Upper lobe of right lung (tissue), 1 donor: Measurements from ENCODE around the gene SALL3. TPM values are rescaled to one million over a fixed set of nuclear protein-coding genes. Genes with fewer than 3 reads are reported as not detected.

Source experiments
- ATAC-seq: fragments of 200-7000 bp; cut with Tn5 transposase; one replicate; pipeline ENCODE4 v1.9.1; 2020; ENCODE audit warnings: mild to moderate bottlenecking, moderate library complexity
- DNase-seq: peaks from one replicate; pipeline ENCODE4 v3.0.0-alpha.2; 2020
- H3K27ac ChIP-seq: fragments of 200-600 bp; one replicate; pipeline ENCODE4 v1.8.0; 2022
- H3K27me3 ChIP-seq: fragments of 200-600 bp; one replicate; pipeline ENCODE4 v1.8.0; 2022; ENCODE audit warnings: mild to moderate bottlenecking
- H3K36me3 ChIP-seq: fragments of 200-600 bp; one replicate; pipeline ENCODE4 v1.8.0; 2022
- H3K4me1 ChIP-seq: fragments of 200-600 bp; one replicate; pipeline ENCODE4 v1.8.0; 2022
- H3K4me3 ChIP-seq: fragments of 200-600 bp; one replicate; pipeline ENCODE4 v1.8.0; 2022; ENCODE audit warnings: mild to moderate bottlenecking
- H3K9me3 ChIP-seq: fragments of 200-600 bp; one replicate; pipeline ENCODE4 v1.8.0; 2022
- CTCF ChIP-seq: fragments of 200-600 bp; IDR thresholded peaks from one replicate; pipeline ENCODE4 v1.8.0; 2022; ENCODE audit warnings: antibody characterized with exemption
- intact Hi-C: fragments of 100-400 bp; cut with DNase I; formaldehyde crosslinking; loops from one replicate; pipeline ENCODE4 v1.11.0; 2022
- total RNA-seq: library from RNA; stranded (reverse); fragmentation: NEBNext Ultra II Directional; extraction: Animal tissue kit (Norgen Biotek cat#: 25700); gene quantifications from one replicate; pipeline ENCODE4 v1.2.1, GENCODE V29; 2021
- donor health status: DM: no; HTN: yes; CAD: no; lungs with severe emphysema.

The SALL3 gene
- total RNA-seq, 1 donor from 2014 or later = not detected

- no peak overlapping the region for H3K4me3 ChIP-seq
- ATAC-seq (no peak), DNase-seq (no peak)
- intact Hi-C loops = no loop called here
- peaks cover 87% of the 10 kb centered on the region for H3K27me3 ChIP-seq
- no peaks in the 10 kb centered on the region for H3K9me3 ChIP-seq
- no peak for TF ChIP-seq CTCF
- H3K27ac ChIP-seq = no peak overlapping the region
- H3K36me3 ChIP-seq = no peaks in the 10 kb centered on the region
- H3K4me1 ChIP-seq = peaks cover 9% of the 10 kb centered on the region
Observed at GRCh38 chr18:78971511-78972245, 7.9 kb upstream of the SALL3 start.

GRCh38 chr18:78972385-78972918 is 7.2 kb upstream of the SALL3 start:
- no peak for DNase-seq
- intact Hi-C loops = no loop called here
- Histone ChIP-seq H3K36me3 (no peaks in the 10 kb centered on the region), H3K4me1 (peaks cover 9% of the 10 kb centered on the region), H3K27ac (no peak overlapping the region), H3K27me3 (peaks cover 95% of the 10 kb centered on the region), H3K4me3 (no peak overlapping the region), H3K9me3 (no peaks in the 10 kb centered on the region)
- no peak for ATAC-seq
- no peak for TF ChIP-seq CTCF

- DNase-seq (no peak), ATAC-seq (no peak)
- Histone ChIP-seq H3K9me3 (no peaks in the 10 kb centered on the region), H3K27ac (no peak overlapping the region), H3K4me1 (peaks cover 9% of the 10 kb centered on the region), H3K4me3 (no peak overlapping the region), H3K27me3 (peaks cover 97% of the 10 kb centered on the region), H3K36me3 (no peaks in the 10 kb centered on the region)
- intact Hi-C loops = no loop called here
- TF ChIP-seq CTCF = no peak
Observed at GRCh38 chr18:78972930-78973331, 6.7 kb upstream of the SALL3 start.

- no peak for DNase-seq
- Histone ChIP-seq H3K27me3 (peaks cover 97% of the 10 kb centered on the region), H3K4me3 (no peak overlapping the region)
Observed at GRCh38 chr18:78973357-78974083, 6.1 kb upstream of the SALL3 start.

More at GRCh38 chr18:78973357-78974083, 6.1 kb upstream of the SALL3 start:
- ATAC-seq = no peak
- no peak for TF ChIP-seq CTCF
- intact Hi-C loops = no loop called here
- Histone ChIP-seq H3K27ac (no peak overlapping the region), H3K36me3 (no peaks in the 10 kb centered on the region), H3K4me1 (peaks cover 9% of the 10 kb centered on the region), H3K9me3 (no peaks in the 10 kb centered on the region)
